DMS79 treated with DMSO at 0.1 percent for 48 hours (cell line): Measurements from ENCODE around the gene ATP11A.

Source experiments
- DNase-seq: peaks from one replicate; lab custom pipeline; 2025; lab: John Stamatoyannopoulos, UW

The ATP11A gene

DNA sequence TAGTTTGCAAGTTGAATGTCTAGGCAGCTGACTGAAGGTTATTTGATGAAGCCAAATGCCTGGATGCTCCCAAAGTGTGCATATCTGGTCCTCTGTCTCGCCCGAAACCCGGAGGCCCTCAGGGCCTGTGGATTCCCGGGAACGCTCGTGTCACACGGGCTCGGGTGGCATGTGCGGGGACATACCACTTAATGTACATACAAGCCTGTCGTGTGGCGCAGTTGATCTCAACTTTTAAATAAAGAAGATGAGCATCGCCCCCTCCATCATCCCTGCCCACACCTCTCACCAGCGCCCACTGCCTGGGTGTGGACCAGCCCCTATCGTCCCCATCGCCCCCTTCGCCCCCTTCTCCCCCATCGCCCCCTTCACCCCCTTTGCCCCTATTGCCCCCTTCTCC lies 33.9 kb downstream of the ATP11A start:
- no peak for DNase-seq

DNA sequence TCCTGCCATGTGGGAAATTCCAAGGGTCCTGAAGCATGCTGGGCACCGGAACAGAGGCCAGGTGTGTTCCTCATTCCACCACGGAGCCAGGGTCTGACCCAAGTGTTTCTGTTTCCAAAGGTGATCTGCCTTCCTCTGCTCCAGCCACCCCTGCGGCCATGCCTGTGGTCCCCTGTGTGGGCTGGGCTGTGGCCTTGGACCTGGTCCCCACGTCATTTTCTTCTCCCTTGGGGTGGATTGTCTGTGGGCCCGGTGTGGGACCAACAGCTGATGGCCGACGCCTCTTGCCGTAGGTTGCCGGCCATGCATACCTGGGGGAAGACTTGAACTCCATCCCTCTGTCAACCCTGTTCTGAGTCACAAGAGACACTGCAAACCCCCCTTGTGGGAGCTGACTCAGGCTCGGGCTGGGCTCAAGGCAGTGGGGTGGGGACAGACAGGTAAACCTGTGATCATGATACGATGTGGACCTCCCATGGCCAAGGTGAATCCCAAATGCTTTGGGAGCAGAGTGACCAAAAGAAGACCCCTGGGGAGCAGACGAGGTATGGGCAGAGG lies 35.0 kb downstream of the ATP11A start:
- DNase-seq, result no peak

DNA sequence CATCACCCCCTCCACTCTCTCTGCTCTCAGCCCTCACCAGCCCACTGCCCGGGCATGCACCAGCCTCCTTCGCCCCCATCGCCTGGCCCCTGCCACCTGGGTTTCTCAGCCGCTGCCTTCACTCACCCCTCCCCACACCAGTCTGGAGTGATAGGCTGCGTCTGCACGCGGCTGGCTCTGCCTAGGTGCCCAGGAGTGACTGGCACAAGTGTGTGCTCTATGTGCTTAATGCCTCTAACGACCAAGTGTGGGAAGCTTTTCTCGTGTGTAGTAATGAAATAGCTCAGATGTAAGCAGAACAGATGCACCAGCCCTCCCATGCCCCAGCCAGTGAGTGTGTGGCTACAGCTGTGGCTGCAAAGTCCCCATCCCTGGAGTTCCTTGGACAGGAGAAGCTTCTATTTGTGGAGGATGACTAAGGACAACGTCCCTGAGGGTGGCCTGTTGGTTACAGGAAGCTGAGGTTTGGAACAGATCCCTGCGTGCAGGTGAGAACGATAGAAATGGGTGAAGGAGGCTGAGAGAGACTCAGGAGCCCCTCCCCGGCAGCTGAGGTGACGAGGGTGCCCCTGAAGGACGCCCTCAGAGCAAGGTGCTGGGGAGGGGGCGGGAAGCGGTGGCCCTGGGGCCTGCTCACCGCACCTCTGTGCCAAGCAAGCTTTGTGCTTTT lies 35.6 kb downstream of the ATP11A start:
- peak; percentile 97 for DNase-seq

DNA sequence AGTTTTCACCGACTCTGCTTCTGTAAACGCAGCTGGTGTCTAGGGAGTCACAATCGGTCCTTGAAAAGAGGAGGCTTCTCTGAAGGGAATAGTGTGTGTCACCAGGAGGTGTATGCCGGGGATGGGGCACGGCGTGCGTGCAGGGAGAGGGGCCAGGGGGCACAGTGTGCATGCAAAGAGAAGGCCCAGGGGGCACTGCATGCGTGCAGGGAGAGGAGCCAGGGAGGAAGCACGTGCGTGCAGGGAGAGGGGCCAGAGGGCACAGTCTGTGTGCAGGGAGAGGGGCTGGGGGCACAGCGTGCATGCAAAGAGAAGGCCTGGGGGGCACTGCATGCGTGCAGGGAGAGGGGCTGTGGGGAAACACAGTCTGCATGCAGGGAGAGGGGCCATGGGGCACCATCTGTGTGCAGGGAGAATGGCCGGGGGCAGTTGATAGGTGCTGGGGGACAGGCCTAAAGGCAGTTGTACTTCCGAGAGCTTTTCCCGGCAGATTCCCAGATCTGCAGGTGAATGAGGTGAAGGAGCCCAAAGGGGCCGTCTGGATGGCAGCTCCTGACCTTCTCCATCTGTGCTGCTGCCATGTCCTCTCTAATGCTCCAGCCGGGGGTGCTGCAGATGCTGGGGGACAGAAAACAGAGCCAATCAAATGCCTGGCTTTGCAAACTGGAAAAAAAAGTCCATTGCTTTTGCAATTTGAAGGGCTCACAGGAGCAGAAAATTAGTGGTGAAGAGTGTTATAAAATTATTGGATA lies 36.4 kb downstream of the ATP11A start:
- peak; percentile 77 for DNase-seq

DNA sequence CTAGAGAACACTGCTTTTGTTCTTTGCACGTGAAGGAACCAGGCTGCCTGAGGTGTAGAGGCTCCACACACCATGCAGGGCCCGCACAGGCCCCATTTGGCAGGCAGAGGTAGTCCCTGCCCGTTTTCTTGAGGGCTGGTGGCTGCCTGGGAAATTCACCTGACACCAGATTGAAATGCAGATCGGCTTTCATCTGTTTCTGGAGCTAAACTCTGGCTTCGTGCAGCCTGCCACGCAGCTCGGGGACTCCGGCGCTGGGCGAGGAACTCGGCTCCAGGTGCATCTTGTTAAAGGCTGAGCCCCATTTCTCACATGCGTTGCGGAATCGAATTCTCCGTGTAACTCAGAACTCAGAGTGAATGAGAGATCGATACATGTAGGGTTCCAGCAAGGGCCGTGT lies 37.7 kb downstream of the ATP11A start:
- peak; percentile 25 for DNase-seq

DNA sequence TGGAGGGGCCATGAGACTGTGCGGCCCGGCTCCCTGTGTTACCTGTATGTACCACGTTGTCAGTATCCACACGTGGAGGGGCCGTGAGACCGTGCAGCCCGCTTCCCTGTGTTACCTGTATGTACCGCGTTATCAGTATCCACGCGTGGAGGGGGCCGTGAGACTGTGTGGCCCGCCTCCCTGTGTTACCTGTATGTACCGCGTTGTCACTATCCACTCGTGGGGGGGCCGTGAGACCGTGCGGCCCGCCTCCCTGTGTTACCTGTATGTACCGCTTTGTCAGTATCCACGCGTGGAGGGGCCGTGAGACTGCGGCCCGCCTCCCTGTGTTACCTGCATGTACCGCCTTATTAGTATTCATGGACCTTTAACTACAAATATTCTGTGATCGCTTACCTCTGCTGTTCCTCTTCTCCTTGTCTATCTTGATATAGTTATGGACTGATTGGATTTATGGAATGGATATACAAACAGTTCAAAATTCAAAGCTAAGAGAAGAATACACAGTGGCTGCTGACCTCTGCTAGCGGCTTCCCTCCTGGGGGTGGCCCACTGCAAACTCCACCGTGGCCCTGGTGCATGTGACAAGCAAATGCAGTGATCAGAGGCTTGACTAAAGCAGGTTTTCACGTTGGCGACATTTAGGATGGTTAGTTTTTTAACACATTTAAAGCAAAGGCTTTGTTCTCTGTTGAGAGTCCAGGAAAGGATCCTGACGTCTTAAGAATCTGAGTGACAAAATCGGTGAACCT lies 38.7 kb downstream of the ATP11A start:
- DNase-seq, result no peak

DNA sequence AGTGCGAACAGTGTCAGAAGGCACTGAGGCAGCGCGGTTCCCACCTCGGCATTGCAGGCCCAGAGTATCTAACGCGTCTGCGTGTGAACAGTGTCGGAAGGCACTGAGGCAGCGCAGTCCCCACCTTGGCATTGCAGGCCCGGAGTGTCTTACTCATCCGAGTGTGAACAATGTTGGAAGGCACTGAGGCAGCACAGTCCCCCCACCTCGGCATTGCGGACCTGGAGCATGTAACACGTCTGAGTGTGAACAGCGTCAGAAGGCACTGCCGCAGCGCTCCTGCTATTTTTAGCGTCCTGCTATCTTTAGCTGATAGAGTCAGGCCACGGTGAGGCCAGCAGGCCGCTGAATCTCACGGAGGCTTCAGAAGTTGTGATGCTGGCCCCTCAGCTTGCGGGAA lies 39.6 kb downstream of the ATP11A start:
- DNase-seq, result no peak

DNA sequence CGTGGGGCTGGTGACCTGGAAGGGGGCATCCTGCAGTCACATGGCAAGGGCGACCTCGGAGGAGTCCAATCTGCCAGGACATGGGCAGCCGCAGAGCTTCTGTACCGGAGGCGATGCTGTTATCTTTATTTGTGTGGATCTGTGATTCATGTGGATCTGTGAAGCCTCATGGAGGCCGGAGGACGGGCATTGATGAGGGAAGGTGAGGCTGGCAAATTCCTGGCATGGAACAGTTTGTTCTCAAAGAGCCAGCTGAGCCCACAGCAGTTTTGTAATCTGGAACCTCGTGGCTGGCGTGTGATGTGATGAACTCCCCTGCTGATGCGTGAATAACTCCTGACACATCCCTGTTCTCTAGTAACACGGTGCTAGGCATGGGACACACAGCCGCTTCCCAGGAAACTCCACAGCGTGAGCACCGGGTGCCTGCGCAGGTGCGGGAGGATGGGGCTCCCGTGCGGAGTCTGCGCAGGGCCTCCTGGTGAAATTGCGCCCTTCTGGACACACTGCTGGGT lies 40.4 kb downstream of the ATP11A start:
- no peak for DNase-seq

DNA sequence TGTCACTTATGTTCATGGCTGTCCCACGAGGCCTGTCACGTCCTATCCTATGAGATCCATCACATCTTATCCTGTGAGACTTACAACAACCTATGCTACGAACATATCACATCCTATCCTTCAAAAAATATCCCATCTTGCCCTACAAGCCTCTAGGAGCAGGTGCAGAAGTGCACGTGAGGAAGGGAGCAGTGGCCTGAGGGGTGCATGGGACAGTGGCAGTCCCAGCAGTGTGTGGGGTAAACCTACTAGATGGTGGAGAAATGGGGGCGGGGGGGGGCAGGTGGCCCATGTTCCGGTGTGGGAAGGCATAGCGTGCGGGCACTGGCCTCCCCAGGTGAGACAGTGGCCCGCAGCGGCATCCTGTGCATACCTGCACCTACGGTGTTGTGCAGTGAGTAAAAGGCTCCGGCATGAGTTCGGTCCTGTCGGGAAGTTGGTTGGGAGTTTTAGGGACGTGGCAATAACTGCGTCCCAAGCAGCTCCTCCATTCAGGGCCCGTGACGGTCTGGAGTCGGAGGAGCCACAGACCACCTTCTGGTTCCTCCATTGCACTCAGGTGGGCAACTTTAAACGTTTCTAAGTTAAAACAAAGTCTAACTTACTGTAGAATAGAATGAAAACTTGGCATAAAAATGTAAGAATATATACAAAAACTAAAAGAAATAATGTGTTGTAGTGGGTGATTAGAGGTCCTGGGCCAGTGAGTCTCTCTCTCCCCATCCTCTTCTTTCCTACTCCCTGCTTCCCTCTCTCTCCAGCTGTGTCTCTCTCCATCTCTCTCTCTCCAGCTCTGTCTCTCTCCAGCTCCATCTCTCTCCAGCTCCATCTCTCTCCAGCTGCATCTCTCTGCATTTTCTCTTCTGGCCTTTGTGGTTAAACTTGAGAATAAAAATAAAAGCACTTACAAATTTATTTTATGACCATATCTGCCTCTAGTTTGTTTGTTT lies 42.1 kb downstream of the ATP11A start:
- DNase-seq, result no peak

DNA sequence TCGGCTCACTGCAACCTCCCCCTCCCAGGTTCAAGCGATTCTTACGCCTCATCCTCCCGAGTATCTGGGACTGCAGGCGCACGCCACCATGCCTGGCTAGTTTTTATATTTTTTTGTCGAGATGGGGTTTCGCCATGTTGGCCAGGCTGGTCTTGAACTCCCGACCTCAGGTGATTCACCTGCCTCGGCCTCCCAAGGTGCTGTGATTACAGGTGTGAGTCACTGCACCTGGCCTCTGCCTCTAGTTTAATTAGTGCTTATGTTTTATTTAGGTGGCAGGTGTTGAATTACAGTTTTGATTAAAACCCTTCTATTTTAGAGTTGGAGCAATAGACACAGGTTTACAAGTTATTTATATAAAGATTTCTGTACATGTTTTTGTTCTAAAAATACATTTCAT lies 42.8 kb downstream of the ATP11A start:
- no peak for DNase-seq

DNA sequence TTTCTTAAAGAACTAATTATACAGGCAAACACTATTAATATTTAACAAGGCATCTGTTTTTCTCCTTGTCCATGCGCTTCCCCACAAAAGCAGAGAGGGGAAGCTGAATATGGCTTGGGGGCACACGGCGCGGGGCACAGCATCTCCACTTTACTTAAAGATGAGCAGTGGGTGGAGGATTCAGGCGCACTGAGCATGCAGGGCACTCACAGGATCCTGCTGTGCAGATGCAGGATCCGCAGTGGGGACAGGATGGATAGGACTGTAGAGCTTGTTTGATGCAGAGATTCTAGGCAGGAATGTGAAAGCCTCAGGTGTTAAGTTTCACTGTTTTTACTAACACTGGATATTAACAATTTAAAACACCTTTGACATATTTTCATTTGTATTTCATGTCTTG lies 43.3 kb downstream of the ATP11A start:
- DNase-seq, result peak; percentile 47

DNA sequence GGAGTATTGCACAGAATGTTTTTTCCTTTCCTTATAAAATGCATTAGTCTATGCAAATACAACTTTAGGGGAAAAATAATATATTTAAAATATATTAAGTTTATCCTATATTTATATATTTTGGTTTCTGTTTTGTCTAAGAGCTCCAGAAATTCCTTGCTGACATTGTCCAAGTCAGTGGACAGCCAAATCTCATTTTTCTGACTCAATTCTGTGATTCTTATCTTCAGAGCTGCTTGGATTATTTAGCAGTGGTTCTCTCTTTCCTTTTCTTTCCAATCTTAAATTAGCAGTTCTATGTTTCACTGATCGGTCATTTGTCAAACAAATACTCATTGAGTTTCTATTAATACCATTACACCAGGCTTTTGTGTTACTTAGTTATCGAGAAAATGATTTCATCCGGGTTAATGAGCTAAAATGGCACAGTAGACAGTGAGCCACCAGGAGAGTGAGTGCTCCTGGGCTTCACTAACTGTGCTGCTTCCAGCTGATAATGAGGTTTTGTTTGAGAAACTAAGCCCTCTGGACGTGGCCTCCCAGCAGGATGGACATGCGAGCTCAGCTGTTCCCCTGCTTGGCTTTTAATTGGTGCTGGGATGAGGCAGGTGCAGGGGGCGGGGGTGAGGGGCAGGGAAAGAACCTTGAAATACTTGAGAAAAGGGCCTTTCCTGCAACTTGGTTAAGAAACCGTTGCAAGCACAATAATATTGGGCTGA lies 44.0 kb downstream of the ATP11A start:
- peak; percentile 52 for DNase-seq

DNA sequence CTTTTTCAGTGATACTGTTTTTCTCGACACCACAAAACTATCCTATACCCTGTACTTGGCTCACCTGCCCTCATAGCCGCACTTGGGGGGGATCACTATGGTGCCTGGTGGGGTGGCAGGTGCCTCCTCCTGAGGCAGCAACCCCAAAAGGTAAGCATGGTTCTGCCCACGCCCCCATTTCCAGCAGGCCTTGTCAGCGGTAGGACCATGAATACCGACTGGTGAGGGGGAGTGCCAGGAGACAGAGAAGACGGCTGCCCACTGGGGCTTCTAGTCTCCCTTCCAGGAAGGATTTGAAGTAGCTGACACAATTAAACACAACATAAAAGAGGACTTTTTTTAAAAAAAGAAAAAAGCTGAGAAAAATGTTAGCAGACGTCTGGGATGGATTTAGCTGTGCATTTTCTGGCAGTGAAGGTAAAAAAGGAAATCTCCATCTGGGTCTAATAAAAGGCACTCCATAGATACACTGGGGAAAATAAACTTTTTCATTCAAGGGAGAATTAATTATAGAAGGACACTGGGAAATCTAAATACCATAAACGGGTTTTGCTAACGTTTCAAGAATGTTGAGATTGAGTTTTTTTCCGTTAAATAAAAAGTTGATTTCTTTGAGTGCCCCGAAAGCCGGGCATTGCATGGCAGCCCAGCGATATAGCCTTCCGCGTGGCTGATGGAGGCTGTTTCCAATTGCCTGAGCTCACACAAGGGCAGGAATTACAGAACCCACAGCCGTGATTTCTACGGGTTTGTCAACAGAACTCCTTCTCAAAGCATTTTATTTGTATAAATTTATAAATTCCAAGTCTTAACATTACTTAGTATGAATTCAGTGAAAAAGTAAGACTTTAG lies 45.1 kb downstream of the ATP11A start:
- no peak for DNase-seq

DNA sequence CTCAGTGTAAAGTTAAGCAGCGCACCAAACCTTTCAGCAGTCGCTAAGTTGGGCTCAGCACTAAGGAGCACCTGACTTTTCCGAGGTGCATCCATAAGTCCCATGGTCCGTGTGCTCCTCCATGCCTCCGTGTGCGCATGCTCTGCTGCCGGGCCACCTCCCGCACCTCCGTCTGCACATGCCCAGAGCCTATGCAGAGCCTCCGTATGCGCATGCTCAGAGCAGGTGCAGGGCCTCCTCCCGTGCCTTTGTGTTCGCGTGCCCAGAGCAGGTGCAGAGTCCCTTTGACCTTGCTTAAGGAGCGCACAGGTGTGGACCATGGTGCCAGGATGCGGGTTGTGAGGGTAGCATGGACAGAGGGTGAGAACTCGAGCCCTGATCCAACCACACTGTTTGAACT lies 46.0 kb downstream of the ATP11A start:
- no peak for DNase-seq

DNA sequence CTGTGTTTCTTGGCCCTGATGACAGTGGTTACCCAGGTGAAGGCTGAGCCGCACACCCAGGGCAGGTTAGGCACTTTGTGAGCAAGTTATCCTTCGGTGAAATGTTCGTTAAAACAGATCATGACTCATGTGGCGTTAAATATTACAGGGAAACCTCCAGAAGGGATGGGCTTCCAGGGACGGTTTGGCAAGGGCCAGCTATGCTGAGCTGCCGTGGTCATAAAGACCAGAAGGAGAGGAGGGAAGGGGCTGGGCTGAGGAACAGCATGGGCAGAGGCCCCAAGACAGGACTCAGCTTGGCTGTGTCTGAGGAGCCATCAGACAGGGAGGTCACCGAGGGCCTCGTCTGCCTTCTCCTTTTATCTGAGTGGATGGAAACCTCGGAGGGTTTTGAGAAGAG lies 47.5 kb downstream of the ATP11A start:
- no peak for DNase-seq

DNA sequence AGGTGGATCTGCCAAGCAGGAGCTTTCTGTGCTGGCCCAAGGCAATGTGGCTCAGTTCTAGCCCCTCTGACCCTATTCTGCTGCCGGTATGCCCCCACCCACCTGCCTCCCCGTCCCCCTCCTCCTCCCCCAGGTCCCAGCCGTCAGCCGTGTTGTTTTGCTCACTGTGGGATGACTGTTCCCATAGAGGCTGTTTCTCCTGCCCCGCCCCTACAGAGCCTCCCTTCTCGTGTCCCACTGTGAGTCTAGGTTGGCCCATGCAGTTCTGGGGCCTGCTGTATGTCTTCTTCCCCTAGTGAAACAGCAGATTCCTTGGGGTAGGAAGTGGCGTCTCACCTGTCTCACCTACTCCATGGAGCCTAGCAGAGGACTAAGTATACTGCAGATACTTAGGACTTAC lies 48.8 kb downstream of the ATP11A start:
- DNase-seq, result no peak

DNA sequence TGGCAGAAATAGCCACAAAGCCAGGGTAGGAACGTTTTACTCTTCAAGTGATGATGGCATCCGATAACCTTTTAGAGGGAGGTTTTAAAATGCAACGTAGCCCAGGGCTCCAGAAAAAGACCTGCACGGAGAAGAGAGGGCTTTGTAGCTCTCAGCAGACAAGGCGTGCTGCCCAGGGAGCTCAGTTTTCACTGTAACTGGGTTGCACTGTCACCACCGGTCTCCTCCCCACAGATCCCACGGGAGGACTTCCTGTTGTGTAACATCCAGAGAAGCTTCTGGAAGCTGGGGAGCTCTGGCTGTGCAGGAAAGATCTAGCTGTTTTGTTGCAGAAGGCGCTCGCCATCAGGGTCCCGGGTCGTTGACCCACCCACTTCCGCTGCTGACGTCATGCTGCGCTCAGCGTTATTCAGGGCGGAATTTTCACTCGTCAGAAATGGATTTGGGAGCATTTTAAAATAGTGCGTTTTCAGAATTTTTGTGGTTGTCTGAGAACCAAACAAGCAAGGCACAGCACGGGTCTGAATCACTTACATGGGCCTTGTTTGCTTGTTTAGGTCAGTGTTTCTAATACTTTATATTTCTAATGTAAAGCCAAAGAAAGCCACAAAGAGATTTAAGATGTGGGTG lies 50.8 kb downstream of the ATP11A start:
- no peak for DNase-seq

DNA sequence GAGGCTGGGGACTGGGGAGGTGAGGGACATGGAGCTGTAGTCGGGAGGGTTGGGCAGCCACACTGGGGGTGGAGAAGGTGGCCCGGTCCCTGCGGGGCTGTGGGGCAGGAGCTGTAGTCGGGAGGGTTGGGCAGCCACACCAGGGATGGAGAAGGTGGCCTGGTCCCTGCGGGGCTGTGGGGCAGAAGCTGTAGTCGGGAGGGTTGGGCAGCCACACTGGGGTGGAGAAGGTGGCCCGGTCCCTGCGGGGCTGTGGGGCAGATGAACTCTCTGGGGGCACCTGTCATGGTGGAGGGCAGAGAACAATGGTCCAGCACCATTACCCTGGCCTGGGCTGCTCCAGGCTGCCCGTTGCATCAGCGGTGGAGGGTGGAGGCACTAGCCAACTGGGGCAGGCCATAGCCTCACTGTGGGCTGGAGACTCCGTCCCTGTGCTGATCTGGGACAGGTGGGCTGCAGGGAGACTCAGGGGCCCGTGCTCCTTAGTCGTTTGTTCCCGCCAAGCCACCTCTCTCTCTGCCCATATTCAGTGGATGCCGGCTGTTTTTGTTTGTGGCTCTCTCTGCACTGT lies 51.4 kb downstream of the ATP11A start:
- no peak for DNase-seq
